GM18909 (cell line): Measurements from ENCODE around the gene UBE2D1.
"Not testable (repeated sequence)": the region's sequence is repeated elsewhere in the genome, so short reads cannot be mapped to it uniquely, and the experiment has no call there.

Experiments used
- ATAC-seq: cut with Tn5 transposase; IDR thresholded peaks from one replicate; pipeline ENCODE4 v1.9.1; 2021; ENCODE audit warnings: mild to moderate bottlenecking; ENCODE audit not compliant: unreplicated experiment, poor library complexity

Gene UBE2D1

DNA sequence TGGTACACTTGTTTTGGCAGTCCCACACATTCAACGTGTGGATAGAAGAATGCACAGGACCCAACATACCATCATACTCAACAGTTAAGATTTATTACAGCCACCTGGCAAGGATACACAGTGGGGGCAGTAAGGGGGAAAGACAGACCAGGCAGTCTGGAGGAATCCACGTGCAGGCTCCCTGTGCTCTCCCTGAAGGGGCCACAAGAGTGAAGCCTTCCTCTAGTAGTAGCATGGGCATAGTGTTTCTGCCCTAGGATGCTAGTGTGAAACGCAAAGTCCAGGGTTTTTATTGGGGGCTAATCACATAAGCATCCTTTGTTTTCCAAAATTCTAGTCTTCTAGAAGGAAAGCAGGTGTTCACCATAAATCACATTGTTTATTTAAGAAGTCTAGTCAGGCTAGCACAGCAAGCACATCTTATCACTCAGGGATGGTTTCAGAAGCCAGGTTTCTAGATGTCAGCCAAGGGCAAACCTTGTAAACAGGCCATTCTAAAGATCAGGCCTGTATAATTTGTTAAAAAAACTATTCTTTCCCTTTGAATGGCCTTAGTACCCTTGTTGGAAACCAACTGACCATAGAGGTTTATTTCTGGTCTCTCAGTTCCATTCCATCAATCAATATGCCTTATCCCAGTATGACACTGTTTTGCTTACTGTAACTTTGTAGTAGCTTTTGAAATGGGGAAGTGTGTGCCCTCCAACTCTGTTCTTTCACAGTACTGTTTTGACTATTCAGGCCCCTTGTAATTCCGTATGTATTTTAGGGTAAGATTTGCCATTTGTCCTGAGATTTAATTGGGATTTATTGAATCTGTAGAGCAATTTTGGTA, 38.0 kb downstream of the UBE2D1 start:
- peak; percentile 88 for ATAC-seq

- ATAC-seq, result peak; percentile 19
Measured at GRCh38 chr10:58373442-58373827, 38.6 kb downstream of the UBE2D1 start.

- no peak for ATAC-seq
Measured at GRCh38 chr10:58382489-58382995, 47.7 kb downstream of the UBE2D1 start.

DNA sequence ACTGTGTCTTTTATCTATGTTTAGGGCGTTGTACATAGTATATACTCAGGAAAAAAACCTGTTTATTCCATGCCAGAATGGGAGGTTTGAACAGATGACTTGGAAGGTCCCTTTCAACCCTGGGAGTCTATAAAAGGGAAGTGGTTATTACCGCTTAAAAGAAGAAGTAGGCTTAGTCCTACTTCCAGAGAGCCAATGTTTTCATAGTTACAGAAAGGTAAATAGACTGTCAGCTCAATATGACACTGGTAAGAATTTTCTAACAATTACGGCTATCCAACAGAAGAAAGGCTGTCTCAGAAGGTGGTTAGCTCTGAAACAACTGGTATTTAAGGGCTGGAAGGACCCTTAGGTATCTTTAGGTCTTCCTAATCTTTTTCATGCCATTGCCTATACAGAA, 49.3 kb downstream of the UBE2D1 start:
- ATAC-seq, result peak; percentile 74

DNA sequence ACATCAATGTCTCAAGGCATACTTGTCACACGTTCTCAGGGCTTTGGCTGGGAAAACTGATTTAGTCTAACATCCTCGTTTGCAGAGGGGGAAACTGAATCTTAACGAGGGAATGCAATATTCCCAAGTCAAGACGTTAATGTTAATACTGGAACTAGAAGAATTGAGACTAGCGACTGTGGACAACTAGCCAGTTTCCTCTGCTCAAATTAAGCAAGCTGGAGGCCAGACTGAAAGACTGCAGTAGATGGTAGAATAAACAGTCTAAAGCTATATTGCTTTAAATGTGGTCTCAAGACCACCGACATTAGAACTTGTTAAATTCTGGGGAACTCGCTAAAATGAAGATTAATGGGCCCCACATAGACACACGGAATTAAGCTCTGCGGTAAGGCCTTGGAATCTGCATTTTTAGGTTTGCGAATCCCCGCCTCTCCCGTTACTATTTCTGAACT, 49.8 kb downstream of the UBE2D1 start:
- ATAC-seq, result peak; percentile 2

DNA sequence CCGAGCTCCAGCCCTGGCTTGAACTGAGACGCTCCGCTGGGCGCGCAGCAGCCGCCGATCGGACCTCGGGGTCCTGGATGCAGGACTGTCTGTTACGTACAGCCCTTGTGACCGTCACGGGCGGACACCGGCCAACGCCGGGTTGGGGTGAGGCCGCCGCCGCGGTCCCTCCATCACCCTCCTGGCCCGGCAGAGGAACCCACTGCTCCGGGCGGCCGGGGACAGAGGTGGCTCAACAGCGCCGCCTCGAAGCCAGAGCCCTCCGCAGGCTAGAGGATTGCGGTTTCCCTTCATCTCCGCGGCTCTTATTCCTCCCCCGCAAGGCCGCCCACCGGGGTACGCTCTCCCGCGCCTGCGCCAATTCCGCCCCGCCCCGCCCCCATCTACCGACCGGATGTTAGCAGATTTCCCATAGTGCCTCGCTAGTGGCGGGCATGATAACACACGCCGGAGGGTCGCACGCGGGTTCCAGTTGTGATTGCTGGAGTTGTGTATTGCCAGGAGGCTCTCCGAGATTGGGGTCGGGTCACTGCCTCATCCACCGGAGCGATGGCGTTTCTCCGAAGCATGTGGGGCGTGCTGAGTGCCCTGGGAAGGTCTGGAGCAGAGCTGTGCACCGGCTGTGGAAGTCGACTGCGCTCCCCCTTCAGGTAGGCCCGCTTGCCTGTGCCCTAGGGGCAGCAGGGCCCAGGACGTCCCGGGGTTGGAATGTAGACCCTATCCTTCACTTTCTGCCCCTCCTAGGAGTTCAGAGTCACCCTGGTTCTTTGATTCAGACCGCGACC, 50.4 kb downstream of the UBE2D1 start, which contains the start of gene TFAM:
TSS of gene TFAM (plus strand) at position 412 of the 785 bp plus-strand sequence. CDS start at position 550, 138 bp downstream.
- peak; percentile 87 for ATAC-seq

- peak; percentile 2 for ATAC-seq
Measured at GRCh38 chr10:58385784-58386112, 50.9 kb downstream of the UBE2D1 start.

DNA sequence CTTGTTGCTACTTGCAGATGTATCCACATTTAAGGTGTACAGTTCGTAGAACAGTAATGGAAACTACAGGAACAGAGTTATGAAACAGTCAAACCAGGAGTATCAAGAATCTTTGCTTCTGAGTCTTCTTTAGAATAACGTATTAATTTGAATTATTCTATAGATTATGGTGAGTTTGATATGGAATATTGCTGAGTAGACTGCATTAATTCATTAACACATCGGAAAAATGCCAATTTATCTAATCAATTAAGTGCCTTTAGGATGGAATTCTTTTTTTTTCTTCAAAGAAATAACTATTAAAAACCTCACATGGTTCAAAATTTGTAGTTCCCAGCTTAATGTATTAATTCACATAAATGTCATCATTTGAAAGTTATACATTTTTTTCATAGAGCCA, 54.2 kb downstream of the UBE2D1 start:
- ATAC-seq, result no peak

- no peak for ATAC-seq
Measured at GRCh38 chr10:58393317-58393716, 58.5 kb downstream of the UBE2D1 start.

- ATAC-seq, result no peak
Measured at GRCh38 chr10:58394471-58394870, 59.7 kb downstream of the UBE2D1 start.

DNA sequence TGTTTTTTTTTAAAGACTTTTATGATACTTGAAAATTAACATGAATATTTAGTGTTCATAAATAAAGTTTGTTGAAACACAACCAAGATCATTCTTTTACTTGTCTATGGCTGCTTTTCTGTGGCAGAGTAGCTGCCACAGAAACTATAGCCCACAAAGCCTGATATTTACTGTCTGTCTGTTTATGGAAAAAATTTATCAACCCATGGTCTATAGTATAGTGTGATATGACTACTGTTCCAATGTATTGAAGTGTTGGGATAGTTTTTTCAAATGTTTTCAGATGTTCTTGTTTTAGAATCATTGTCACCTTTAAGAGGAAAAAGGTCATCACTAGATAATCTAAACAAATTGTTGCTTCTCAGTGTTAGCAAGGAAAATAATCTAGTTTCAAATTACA, 61.3 kb downstream of the UBE2D1 start:
- no peak for ATAC-seq

GRCh38 chr10:58397830-58398229, 63.0 kb downstream of the UBE2D1 start:
- ATAC-seq, result no peak

DNA sequence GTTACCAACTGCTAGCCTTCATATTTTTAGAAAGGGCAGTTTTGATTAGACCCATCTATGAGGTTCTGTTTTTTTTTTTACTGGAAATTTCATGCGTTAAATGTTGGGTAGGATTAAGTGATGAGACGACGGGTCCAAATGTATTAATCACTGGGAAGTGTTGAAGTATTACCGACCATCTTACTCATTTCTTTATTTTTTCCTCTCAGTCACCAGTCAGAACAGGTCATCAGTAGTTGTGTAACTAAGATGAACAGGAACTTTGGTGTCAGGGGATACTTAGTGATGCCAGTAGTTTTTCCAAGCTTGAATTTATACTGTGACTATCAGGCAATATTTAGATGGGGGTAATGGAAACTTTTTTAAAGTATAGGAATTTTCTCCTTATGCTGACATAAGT, 64.6 kb downstream of the UBE2D1 start:
- no peak for ATAC-seq

DNA sequence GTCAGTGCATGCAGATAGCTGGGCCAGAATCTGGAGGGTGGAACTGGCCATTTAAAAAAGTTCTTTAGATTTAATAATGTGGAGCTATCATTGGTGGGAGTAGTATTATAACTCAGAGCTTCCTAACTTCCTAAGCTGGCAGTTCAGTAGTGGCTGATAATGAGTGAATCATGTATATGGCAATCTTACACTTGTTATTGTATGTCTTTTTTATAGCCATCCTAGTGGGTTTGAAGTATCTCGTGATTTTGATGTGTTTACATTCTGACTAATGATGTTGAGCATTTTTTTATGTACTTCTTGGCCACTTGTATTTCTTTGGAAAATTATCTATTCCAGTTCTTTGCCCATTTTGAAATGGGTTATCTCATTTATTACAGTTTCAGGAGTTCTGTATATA, 65.8 kb downstream of the UBE2D1 start:
- no peak for ATAC-seq

GRCh38 chr10:58404001-58404400, 69.2 kb downstream of the UBE2D1 start:
- ATAC-seq, result no peak

- ATAC-seq, result no peak
Measured at GRCh38 chr10:58409956-58410610, 75.3 kb downstream of the UBE2D1 start.

GRCh38 chr10:58412502-58412961, 77.7 kb downstream of the UBE2D1 start:
- ATAC-seq, result no peak

GRCh38 chr10:58414270-58415041, 79.7 kb downstream of the UBE2D1 start:
- ATAC-seq, result no peak

- no peak for ATAC-seq
Measured at GRCh38 chr10:58415757-58416156, 81.0 kb downstream of the UBE2D1 start.

- ATAC-seq, result not testable (repeated sequence)
Measured at GRCh38 chr10:58417902-58418301, 83.1 kb downstream of the UBE2D1 start.
